PC-3 (cell line): ENCODE results near the gene MEPE.

ENCODE experiments used
- CTCF ChIP-seq: fragments of 300-600 bp; sonication (generic); conservative IDR thresholded peaks from 2 replicates; pipeline ENCODE4 v1.5.1; 2017; ENCODE audit warnings: antibody characterized with exemption, low read depth, mild to moderate bottlenecking, low read length
- EZH2 ChIP-seq: fragments of 300-600 bp; sonication (generic); IDR thresholded peaks from one replicate; pipeline ENCODE4 v1.6.1; 2017; ENCODE audit warnings: antibody characterized with exemption, mild to moderate bottlenecking, low read length; ENCODE audit not compliant: unreplicated experiment
- EZH2phosphoT487 ChIP-seq: fragments of 300-600 bp; sonication (generic); IDR thresholded peaks from 2 replicates; pipeline ENCODE4 v1.6.1; 2018; ENCODE audit warnings: mild to moderate bottlenecking, antibody characterized with exemption, low read length, borderline replicate concordance

GRCh38 chr4:87882321-87882720, 49.6 kb downstream of the MEPE start:
- TF ChIP-seq EZH2phosphoT487 = no peak
- TF ChIP-seq CTCF = no peak
- no peak for TF ChIP-seq EZH2
